H9 (cell line): ENCODE measurements around the gene PLAU. TPM values are rescaled to one million over a fixed set of nuclear protein-coding genes. Genes with fewer than 3 reads are reported as not detected.
"Not testable (repeated sequence)": the region's sequence is repeated elsewhere in the genome, so short reads cannot be mapped to it uniquely, and the experiment has no call there.

Source experiments
- DNase-seq: peaks from one replicate; pipeline ENCODE4 v3.0.0-alpha.2; 2017
- H2AFZ ChIP-seq: one replicate; pipeline ENCODE4 v1.6.1; 2013; ENCODE audit warnings: mild to moderate bottlenecking, low read length, control low read depth, moderate library complexity
- H2AK5ac ChIP-seq: 2 replicates; pipeline ENCODE4 v1.6.1; 2013; ENCODE audit warnings: low read length, control low read depth, mixed read lengths; ENCODE audit not compliant: insufficient read length
- H2BK120ac ChIP-seq: one replicate; pipeline ENCODE4 v1.6.1; 2013; ENCODE audit warnings: low read depth, mild to moderate bottlenecking, low read length, control low read depth, inconsistent platforms; ENCODE audit not compliant: poor library complexity, severe bottlenecking
- H2BK12ac ChIP-seq: 2 replicates; pipeline ENCODE4 v1.6.1; 2013; ENCODE audit warnings: low read length, control low read depth, mixed read lengths, low read depth; ENCODE audit not compliant: insufficient read length
- H2BK15ac ChIP-seq: 2 replicates; pipeline ENCODE4 v1.6.1; 2013; ENCODE audit warnings: low read depth, low read length, control low read depth
- H2BK20ac ChIP-seq: one replicate; pipeline ENCODE4 v1.6.1; 2013; ENCODE audit warnings: low read depth, mild to moderate bottlenecking, low read length, control low read depth, inconsistent platforms; ENCODE audit not compliant: poor library complexity, severe bottlenecking
- H2BK5ac ChIP-seq: 2 replicates; pipeline ENCODE4 v1.6.1; 2013; ENCODE audit warnings: low read length, control low read depth, mixed read lengths; ENCODE audit not compliant: insufficient read length
- H3K14ac ChIP-seq: 2 replicates; pipeline ENCODE4 v1.6.1; 2013; ENCODE audit warnings: low read length, control low read depth; ENCODE audit not compliant: insufficient read depth
- H3K18ac ChIP-seq: 2 replicates; pipeline ENCODE4 v1.6.1; 2013; ENCODE audit warnings: low read depth, mild to moderate bottlenecking, mixed read lengths, low read length, control low read depth; ENCODE audit not compliant: insufficient read length
- H3K23ac ChIP-seq: 2 replicates; pipeline ENCODE4 v1.6.1; 2013; ENCODE audit warnings: low read length, control low read depth, mixed read lengths, low read depth; ENCODE audit not compliant: insufficient read length
- H3K23me2 ChIP-seq: 2 replicates; pipeline ENCODE4 v1.6.1; 2013; ENCODE audit warnings: low read depth, mild to moderate bottlenecking, mixed read lengths, low read length, control low read depth; ENCODE audit not compliant: insufficient read length, poor library complexity, severe bottlenecking
- H3K27ac ChIP-seq: 2 replicates; pipeline ENCODE4 v1.5.1; 2013; ENCODE audit warnings: low read length, control low read depth, mixed read lengths, low read depth; ENCODE audit not compliant: insufficient read length
- H3K27me3 ChIP-seq: 2 replicates; pipeline ENCODE4 v1.6.1; 2013; ENCODE audit warnings: low read length, control low read depth, inconsistent platforms; ENCODE audit not compliant: insufficient read depth
- H3K4ac ChIP-seq: 2 replicates; pipeline ENCODE4 v1.6.1; 2013; ENCODE audit warnings: low read depth, mild to moderate bottlenecking, control low read depth, inconsistent platforms, low read length, moderate library complexity
- H3K4me1 ChIP-seq: 2 replicates; pipeline ENCODE4 v1.6.1; 2013; ENCODE audit warnings: low read length, control low read depth, inconsistent platforms; ENCODE audit not compliant: insufficient read depth
- H3K4me2 ChIP-seq: 2 replicates; pipeline ENCODE4 v1.6.1; 2013; ENCODE audit warnings: low read length, control low read depth, mixed read lengths; ENCODE audit not compliant: insufficient read length, insufficient read depth
- H3K56ac ChIP-seq: 2 replicates; pipeline ENCODE4 v1.6.1; 2013; ENCODE audit warnings: low read depth, mild to moderate bottlenecking, mixed read lengths, low read length, control low read depth; ENCODE audit not compliant: insufficient read length
- H3K79me1 ChIP-seq: 2 replicates; pipeline ENCODE4 v1.6.1; 2013; ENCODE audit warnings: low read depth, mild to moderate bottlenecking, moderate library complexity, low read length, control low read depth, inconsistent platforms; ENCODE audit not compliant: insufficient read depth, poor library complexity, severe bottlenecking
- H3K79me2 ChIP-seq: 2 replicates; pipeline ENCODE4 v1.6.1; 2013; ENCODE audit warnings: low read length, control low read depth, inconsistent platforms; ENCODE audit not compliant: insufficient read depth
- H3K9ac ChIP-seq: 2 replicates; pipeline ENCODE4 v1.6.1; 2013; ENCODE audit warnings: low read length, control low read depth, mixed read lengths; ENCODE audit not compliant: insufficient read length; ENCODE audit errors: extremely low read depth
- H3K9me3 ChIP-seq: one replicate; pipeline ENCODE4 v1.6.1; 2013; ENCODE audit warnings: low read depth, low read length, inconsistent platforms; ENCODE audit not compliant: control insufficient read depth
- H3T11ph ChIP-seq: one replicate; pipeline ENCODE4 v1.6.1; 2013; ENCODE audit warnings: mild to moderate bottlenecking, low read length, control low read depth, inconsistent platforms
- H4K20me1 ChIP-seq: one replicate; pipeline ENCODE4 v1.6.1; 2013; ENCODE audit not compliant: control insufficient read depth, insufficient read length, insufficient read depth
- H4K5ac ChIP-seq: 2 replicates; pipeline ENCODE4 v1.6.1; 2013; ENCODE audit warnings: low read depth, mild to moderate bottlenecking, mixed read lengths, low read length, control low read depth; ENCODE audit not compliant: insufficient read length
- H4K8ac ChIP-seq: replicated peaks from 2 replicates; pipeline ENCODE4 v1.6.1; 2013; ENCODE audit warnings: low read length, control low read depth, mixed read lengths, low read depth; ENCODE audit not compliant: insufficient read length
- H4K91ac ChIP-seq: 2 replicates; pipeline ENCODE4 v1.6.1; 2013; ENCODE audit warnings: low read depth, mild to moderate bottlenecking, moderate library complexity, mixed read lengths, low read length, control low read depth; ENCODE audit not compliant: insufficient read length
- H3K27ac Mint-ChIP-seq, 3 experiments: 2 replicates in 2 of 3; 3 replicates in 1 of 3; pipeline ENCODE4 v1.8.0; 2020 to 2021; ENCODE audit warnings: mixed read lengths in 3 of 3, mild to moderate bottlenecking in 1 of 3, moderate library complexity in 1 of 3
- H3K27me3 Mint-ChIP-seq: 2 replicates; pipeline ENCODE4 v1.8.0; 2021; ENCODE audit warnings: low read depth, mild to moderate bottlenecking, moderate library complexity, mixed read lengths
- H3K36me3 Mint-ChIP-seq, 3 experiments: 2 replicates in 2 of 3; 3 replicates in 1 of 3; pipeline ENCODE4 v1.8.0; 2020 to 2021; ENCODE audit warnings: low read depth in 3 of 3, mixed read lengths in 3 of 3; ENCODE audit not compliant: insufficient read depth in 1 of 3
- H3K4me1 Mint-ChIP-seq, 2 experiments: 2 replicates each; pipeline ENCODE4 v1.8.0; 2020; ENCODE audit warnings: mixed read lengths in 2 of 2
- H3K4me3 Mint-ChIP-seq, 2 experiments: 2 replicates in 1 of 2; 3 replicates in 1 of 2; pipeline ENCODE4 v1.8.0; 2020 to 2021; ENCODE audit warnings: mild to moderate bottlenecking in 2 of 2, mixed read lengths in 2 of 2, moderate library complexity in 1 of 2
- H3K9me3 Mint-ChIP-seq, 2 experiments: 2 replicates in 1 of 2; 3 replicates in 1 of 2; pipeline ENCODE4 v1.8.0; 2020; ENCODE audit warnings: mild to moderate bottlenecking in 2 of 2, mixed read lengths in 2 of 2, moderate library complexity in 1 of 2
- CTCF ChIP-seq: fragments of 200-600 bp; sonication (generic); conservative IDR thresholded peaks from 3 replicates; pipeline ENCODE4 v1.8.0; 2021; ENCODE audit warnings: antibody characterized with exemption, mild to moderate bottlenecking
- WGBS: extraction: QIAGEN DNeasy Blood & Tissue Kit; methylation state at CpG from one replicate; pipeline ENCODE4 v1.1.7; 2013; ENCODE audit warnings: missing lambda C conversion rate, low lambda C conversion rate, mixed read lengths; ENCODE audit not compliant: insufficient read length; ENCODE audit errors: extremely low coverage; 5-methylcytosine and 5-hydroxymethylcytosine counted together
- total RNA-seq: library from RNA; stranded (reverse); gene quantifications from 2 replicates; pipeline ENCODE4 v1.2.1, GENCODE V29; 2021

PLAU gene
- total RNA-seq, 1 experiment from 2014 or later, result 15.0 TPM

DNA sequence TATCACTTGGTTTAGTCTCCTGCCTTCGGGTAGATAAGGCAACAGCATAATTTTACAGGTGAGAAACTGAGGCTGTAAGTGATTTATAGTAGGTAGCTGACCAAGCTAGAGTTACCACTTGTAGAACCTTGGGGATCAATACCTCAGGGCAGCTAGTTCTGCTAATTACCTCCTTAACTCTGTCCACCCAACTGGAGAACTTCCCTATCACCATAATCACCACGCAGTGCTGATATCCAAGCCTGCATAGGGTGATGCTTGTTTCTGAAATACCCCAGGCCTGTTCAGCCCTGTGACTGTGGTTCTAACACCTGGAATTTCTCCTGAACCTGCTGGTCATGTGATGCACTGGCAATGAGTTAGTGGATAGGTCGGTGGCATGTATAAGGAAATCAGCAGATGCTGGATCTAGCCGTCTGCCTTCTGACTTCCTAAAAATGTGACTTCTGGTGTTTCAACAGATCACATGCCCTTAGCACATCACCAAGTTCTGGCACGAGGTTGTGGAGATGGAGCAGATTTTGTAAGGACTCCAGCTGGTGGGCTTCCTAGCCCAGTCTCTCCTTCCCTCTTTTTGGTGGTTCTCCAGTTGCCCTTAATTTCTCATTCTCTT lies 15.3 kb downstream of the PLAU start:
- peaks cover 0 to 2% of the 10 kb centered on the region in 2 experiments; a peak in 3 of 5 replicates for H3K9me3 Mint-ChIP-seq
- Histone ChIP-seq H3K79me1 (no peaks in the 10 kb centered on the region), H2AK5ac (no peak overlapping the region), H3K4me1 (peaks cover 5% of the 10 kb centered on the region; the same call in 1 of the 2 replicates), H2AFZ (no peak overlapping the region), H4K20me1 (no peaks in the 10 kb centered on the region), H3K14ac (no peak overlapping the region), H3K27me3 (no peaks in the 10 kb centered on the region), H2BK20ac (no peak overlapping the region), H3K4me2 (no peak overlapping the region), H2BK12ac (no peak overlapping the region), H3K18ac (no peak overlapping the region), H4K5ac (no peak overlapping the region), H4K91ac (peak overlapping the region; percentile 67), H2BK5ac (no peak overlapping the region), H3K23me2 (no peaks in the 10 kb centered on the region), H4K8ac (no peak overlapping the region), H3K4ac (no peak overlapping the region), H3K27ac (no peak overlapping the region), H3K56ac (no peak overlapping the region), H3K23ac (no peak overlapping the region), H3K9ac (no peak overlapping the region), H2BK120ac (no peak overlapping the region), H3K79me2 (no peaks in the 10 kb centered on the region), H3T11ph (no peak overlapping the region), H3K9me3 (no peaks in the 10 kb centered on the region), H2BK15ac (no peak overlapping the region)
- H3K4me1 Mint-ChIP-seq, result peaks cover 29 to 31% of the 10 kb centered on the region in 2 experiments
- H3K27ac Mint-ChIP-seq, result no peak overlapping the region
- no peaks in the 10 kb centered on the region for H3K36me3 Mint-ChIP-seq
- TF ChIP-seq CTCF, result no peak
- DNase-seq, result no peak
- H3K27me3 Mint-ChIP-seq, result no peaks in the 10 kb centered on the region; the same call in 1 of the 2 replicates
- WGBS, result no CpG with 5 or more reads among the region's 5 CpGs
- H3K4me3 Mint-ChIP-seq, result no peak overlapping the region

- not testable (repeated sequence) for H3K9ac ChIP-seq, H2BK12ac ChIP-seq, H3K4me2 ChIP-seq, H3K79me1 ChIP-seq, H3K23ac ChIP-seq, H4K8ac ChIP-seq, H2BK15ac ChIP-seq, H3T11ph ChIP-seq, H3K9me3 Mint-ChIP-seq, H3K14ac ChIP-seq, H2AK5ac ChIP-seq, H3K4ac ChIP-seq, H2BK120ac ChIP-seq, H3K27me3 Mint-ChIP-seq, H3K79me2 ChIP-seq, H3K36me3 Mint-ChIP-seq, H3K9me3 ChIP-seq, H3K4me1 ChIP-seq, H4K5ac ChIP-seq, H3K27me3 ChIP-seq, H3K56ac ChIP-seq, H2BK5ac ChIP-seq, DNase-seq, H3K27ac ChIP-seq, H3K4me3 Mint-ChIP-seq, H4K20me1 ChIP-seq, H2AFZ ChIP-seq, H3K18ac ChIP-seq, H4K91ac ChIP-seq, H2BK20ac ChIP-seq, H3K23me2 ChIP-seq
- Mint-ChIP-seq H3K27ac (peak overlapping the region in 2 of 3 experiments; percentile 21 to 63; a peak in 1 of 7 replicates), H3K4me1 (peaks cover 18 to 20% of the 10 kb centered on the region in 2 experiments)
- WGBS, result no CpG with 5 or more reads among the region's 13 CpGs
Observed at GRCh38 chr10:73930630-73931327, 19.8 kb downstream of the PLAU start.
